ENCODE data around the gene BCL3. TPM values are rescaled to one million over a fixed set of nuclear protein-coding genes. Genes with fewer than 3 reads are reported as not detected.
"Not testable (repeated sequence)": the region's sequence is repeated elsewhere in the genome, so short reads cannot be mapped to it uniquely, and the experiment has no call there.

BCL3 gene
- total RNA-seq, 1 donor from 2014 or later = 18.3 TPM

DNA sequence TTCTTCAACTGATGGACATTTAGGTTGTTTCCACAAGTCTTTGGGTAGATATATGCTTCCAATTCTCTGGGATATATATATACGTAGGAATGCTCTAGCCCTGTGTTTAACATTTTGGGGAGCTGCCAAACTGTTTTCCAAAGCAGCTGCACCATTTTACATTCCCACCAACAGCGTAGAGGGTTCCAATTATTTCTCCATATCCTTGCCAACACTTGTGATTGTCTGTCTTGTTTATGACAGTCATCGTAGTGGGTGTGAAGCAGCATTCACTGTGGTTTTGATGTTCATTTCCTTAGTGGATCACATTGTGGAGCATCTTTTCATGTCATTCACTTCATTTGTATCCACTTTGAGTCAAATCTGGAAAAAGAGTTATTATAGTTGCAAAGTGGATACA, 24.5 kb downstream of the BCL3 start:
- ATAC-seq (no peak), DNase-seq (ENCODE audit: missing footprints) (no peak)
- intact Hi-C loops (cut with DNase I) = loop anchor here (10.0 kb wide), 1 partner anchor 198 kb away; no protein-coding TSS in a partner anchor

- intact Hi-C loops (cut with DNase I) = loop anchor here (10.0 kb wide), 1 partner anchor 201 kb away; no protein-coding TSS in a partner anchor
- DNase-seq (ENCODE audit: missing footprints) = no peak
Measured at GRCh38 chr19:44775676-44776240, 27.2 kb downstream of the BCL3 start.

GRCh38 chr19:44776402-44777096, 28.0 kb downstream of the BCL3 start:
- ATAC-seq (no peak), DNase-seq (ENCODE audit: missing footprints) (no peak)
- intact Hi-C loops (cut with DNase I) = loop anchor here (10.0 kb wide), 1 partner anchor 202 kb away; no protein-coding TSS in a partner anchor

More at GRCh38 chr19:44775676-44776240, 27.2 kb downstream of the BCL3 start:
- no peak for ATAC-seq

DNA sequence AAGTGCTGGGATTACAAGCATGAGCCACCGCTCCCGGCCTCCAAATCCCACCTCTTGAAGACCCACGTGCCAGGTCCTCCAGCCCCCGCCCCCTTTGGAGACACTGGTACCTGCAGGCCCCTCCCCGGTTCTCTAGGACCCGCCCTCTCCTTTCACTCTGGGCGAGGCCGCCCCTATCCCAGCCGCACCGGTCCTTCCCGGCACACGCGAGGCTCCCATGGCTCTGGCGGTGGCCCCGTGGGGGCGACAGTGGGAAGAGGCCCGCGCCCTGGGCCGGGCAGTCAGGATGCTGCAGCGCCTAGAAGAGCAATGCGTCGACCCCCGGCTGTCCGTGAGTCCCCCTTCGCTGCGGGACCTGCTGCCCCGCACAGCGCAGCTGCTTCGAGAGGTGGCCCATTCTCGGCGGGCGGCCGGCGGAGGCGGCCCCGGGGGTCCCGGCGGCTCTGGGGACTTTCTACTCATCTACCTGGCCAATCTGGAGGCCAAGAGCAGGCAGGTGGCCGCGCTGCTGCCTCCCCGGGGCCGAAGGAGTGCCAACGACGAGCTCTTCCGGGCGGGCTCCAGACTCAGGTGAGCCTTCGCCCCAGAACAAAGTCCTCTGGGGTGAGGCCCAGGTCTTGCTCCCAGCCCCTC, 29.3 kb downstream of the BCL3 start, which contains the start of gene CBLC:
Gene CBLC, plus strand, starts transcription at position 176 of the 633 bp plus-strand sequence. Its CDS starts 42 bp downstream, at position 218.
- ATAC-seq = no peak

DNA sequence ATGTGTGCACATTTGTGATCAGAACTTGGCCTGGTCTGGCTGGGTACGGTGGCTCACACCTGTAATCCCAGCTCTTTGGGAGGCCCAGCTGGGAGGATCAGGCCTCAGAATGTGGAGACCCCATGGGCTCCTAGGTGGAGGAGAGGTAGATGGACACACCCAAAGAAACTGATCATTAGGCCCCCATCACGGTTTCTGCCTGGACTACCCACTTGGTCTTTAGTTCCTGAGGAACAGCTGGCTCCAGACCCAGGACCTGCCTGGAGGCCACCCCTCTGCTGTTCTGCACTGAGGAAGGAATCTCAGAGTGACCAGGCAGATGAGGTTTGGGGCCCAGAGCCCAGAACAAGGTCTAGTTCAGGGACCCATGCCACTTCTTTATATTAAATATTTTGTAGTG, 30.6 kb downstream of the BCL3 start:
- intact Hi-C loops (cut with DNase I) = loop anchor here (10.0 kb wide), 1 partner anchor 204 kb away; no protein-coding TSS in a partner anchor
- DNase-seq (ENCODE audit: missing footprints) (no peak), ATAC-seq (no peak)

More for the DNA sequence above, 29.3 kb downstream of the BCL3 start, which contains the start of gene CBLC:
- intact Hi-C loops (cut with DNase I) = loop anchor here (10.0 kb wide), 1 partner anchor 203 kb away; no protein-coding TSS in a partner anchor
- no peak for DNase-seq (ENCODE audit: missing footprints)

DNA sequence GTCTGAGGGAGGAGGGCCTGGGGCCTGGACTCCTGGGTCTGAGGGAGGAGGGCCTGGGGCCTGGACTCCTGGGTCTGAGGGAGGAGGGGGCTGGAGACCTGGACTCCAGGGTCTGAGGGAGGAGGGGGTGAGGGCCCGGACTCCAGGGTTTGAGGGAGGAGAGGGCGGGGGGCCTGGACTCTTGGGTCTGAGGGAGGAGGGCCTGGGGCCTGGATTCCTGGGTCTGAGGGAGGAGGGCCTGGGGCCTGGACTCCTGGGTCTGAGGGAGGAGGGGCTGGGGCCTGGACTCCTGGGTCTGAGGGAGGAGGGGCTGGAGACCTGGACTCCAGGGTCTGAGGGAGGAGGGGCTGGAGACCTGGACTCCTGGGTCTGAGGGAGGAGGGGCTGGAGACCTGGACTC, 33.2 kb downstream of the BCL3 start:
- DNase-seq (ENCODE audit: missing footprints); intact Hi-C loops (cut with DNase I); ATAC-seq: not testable (repeated sequence)

DNA sequence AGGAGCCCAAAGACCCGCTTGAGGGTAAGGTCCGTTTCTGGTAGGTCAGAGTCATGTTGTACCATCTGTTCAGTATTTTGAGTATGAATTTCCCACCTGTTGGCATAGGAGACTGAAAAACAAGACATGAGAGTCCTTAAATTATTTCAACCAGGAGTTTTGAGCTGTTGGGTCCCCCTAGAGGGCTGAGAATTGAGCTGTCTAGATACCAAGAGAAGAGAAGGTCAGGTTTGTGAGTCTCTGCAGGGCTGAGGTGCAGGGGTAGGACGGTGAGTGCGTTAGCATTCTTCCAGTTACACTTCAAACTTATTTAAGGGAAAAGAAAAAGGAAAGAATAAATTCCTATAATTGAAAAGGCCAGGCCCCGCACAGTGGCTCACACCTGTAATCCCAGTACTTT, 34.2 kb downstream of the BCL3 start:
- ATAC-seq (no peak), DNase-seq (ENCODE audit: missing footprints) (no peak)
- intact Hi-C loops (cut with DNase I) = no loop called here

DNA sequence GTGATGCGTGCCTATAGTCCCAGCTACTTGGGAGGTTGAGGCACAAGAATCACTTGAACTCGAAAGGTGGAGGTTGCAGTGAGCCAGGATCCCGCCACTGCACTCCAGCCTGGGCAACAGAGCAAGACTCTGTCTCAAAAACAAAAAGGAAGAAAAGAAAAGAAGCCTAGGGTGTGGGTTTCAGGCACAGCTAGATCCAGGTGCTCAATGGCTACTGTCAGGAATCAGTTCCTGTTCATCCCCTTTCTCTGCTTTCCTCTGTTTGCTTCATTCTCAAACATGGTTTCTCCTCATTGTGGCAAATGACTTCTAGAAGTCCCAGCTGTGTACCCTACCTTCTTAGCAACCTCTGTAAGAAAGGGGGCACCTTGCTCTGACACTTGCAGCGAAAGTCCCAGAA, 35.0 kb downstream of the BCL3 start:
- no peak for DNase-seq (ENCODE audit: missing footprints)
- intact Hi-C loops (cut with DNase I) = no loop called here
- no peak for ATAC-seq

DNA sequence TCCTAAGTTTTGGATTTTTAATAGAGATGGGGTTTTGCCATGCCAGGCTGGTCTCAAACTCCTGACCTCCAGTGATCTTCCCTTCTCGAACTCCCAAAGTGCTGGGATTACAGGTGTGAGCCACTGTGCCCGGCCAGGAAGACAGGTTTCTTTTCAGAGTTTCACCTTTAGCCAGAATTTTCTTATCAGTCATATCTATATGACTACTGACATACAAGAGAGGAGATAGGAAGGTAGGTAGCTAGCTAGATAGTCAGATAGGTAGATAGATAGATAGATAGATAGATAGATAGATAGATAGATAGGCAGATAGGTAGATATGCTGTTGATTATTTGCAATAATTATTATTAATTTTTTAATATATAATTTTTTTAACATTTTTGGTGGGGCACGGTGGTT, 36.8 kb downstream of the BCL3 start:
- no peak for DNase-seq (ENCODE audit: missing footprints)
- ATAC-seq = no peak
- intact Hi-C loops (cut with DNase I) = no loop called here

DNA sequence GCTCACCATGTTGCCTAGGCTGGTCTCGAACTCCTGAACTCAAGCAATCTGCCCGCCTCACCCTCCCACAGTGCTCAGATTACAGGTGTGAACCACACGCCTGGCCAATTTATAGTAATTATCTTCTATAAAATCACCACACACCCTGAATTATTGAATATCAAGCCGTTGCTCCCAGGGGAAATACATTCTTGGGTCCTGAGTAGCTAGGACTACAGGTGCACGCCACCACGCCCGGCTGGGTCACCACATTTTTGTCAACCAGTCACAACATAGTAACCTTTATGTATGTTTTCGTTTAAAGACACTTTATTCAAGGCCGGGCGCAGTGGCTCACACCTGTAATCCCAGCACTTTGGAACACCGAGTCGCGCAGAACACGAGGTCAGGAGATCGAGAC, 37.5 kb downstream of the BCL3 start:
- intact Hi-C loops (cut with DNase I) = no loop called here
- DNase-seq (ENCODE audit: missing footprints) (no peak), ATAC-seq (no peak)

GRCh38 chr19:44788971-44789370, 40.5 kb downstream of the BCL3 start:
- ATAC-seq (no peak), DNase-seq (ENCODE audit: missing footprints) (no peak)
- intact Hi-C loops (cut with DNase I) = no loop called here

DNA sequence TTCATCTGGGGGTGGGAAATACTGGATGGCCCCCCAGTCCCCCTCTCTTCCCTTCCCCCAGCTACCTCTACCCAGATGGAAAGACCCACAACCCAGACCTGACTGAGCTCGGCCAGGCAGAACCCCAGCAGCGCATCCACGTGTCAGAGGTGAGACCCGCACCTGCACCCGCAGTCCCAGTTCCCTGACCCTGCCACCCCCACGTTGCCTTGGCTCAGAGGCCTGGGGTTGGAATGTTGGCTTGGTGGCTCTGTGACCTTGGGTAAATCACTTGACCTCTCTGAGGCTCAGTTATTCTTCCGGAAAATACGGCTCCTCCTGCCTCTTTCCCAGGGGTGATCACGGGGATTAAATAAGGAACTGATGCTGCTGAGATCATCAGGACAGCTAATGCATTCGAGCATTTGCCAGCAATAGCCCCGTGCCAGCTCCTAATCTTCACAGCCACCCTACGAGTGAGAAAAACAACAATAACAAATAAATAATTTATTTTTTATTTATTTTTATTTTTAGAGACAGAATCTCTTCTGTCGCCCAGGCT, 41.5 kb downstream of the BCL3 start:
- DNase-seq (ENCODE audit: missing footprints) = no peak
- ATAC-seq = no peak
- intact Hi-C loops (cut with DNase I) = no loop called here

- intact Hi-C loops (cut with DNase I) = no loop called here
- peak; percentile 3 for DNase-seq (ENCODE audit: missing footprints)
- no peak for ATAC-seq
Measured at GRCh38 chr19:44792281-44792680, 43.8 kb downstream of the BCL3 start.

- DNase-seq (ENCODE audit: missing footprints) = peak; percentile 49
- ATAC-seq = no peak
- intact Hi-C loops (cut with DNase I) = no loop called here
Measured at GRCh38 chr19:44794610-44795009, 46.1 kb downstream of the BCL3 start.

GRCh38 chr19:44795398-44795987, 47.0 kb downstream of the BCL3 start:
- intact Hi-C loops (cut with DNase I) = no loop called here
- ATAC-seq = no peak
- peak; percentile 13 for DNase-seq (ENCODE audit: missing footprints)

- peak; percentile 65 for DNase-seq (ENCODE audit: missing footprints)
- peak; percentile 59 for ATAC-seq
- intact Hi-C loops (cut with DNase I) = no loop called here
Measured at GRCh38 chr19:44796701-44797115, 48.2 kb downstream of the BCL3 start.

GRCh38 chr19:44799627-44800346, 51.3 kb downstream of the BCL3 start:
- ATAC-seq = no peak
- DNase-seq (ENCODE audit: missing footprints) = peak; percentile 34
- intact Hi-C loops (cut with DNase I) = loop anchor here (1.0 kb wide), 1 partner anchor 46 kb away; no protein-coding TSS in a partner anchor

- intact Hi-C loops (cut with DNase I) = loop anchor here (1.0 kb wide), 1 partner anchor 45 kb away; no protein-coding TSS in a partner anchor
- ATAC-seq = peak; percentile 92
- peak; percentile 93 for DNase-seq (ENCODE audit: missing footprints)
Measured at GRCh38 chr19:44800461-44800860, 52.0 kb downstream of the BCL3 start.

All from Right ventricle myocardium inferior (tissue), 1 donor.